Measurements from ENCODE around the gene CBR3.

The CBR3 gene

GRCh38 chr21:36186506-36187399 is 51.9 kb downstream of the CBR3 start:
- DNase-seq, result no peak

GRCh38 chr21:36188081-36188681 is 53.3 kb downstream of the CBR3 start:
- DNase-seq, result no peak

- DNase-seq, result no peak
These were observed 54.1 kb downstream of the CBR3 start for GRCh38 chr21:36188937-36189336.

- DNase-seq, result no peak
These were observed 55.9 kb downstream of the CBR3 start for GRCh38 chr21:36190736-36191135.

- no peak for DNase-seq
These were observed 58.3 kb downstream of the CBR3 start for GRCh38 chr21:36193200-36193599.

GRCh38 chr21:36194024-36194423 is 59.1 kb downstream of the CBR3 start:
- no peak for DNase-seq

GRCh38 chr21:36195613-36196012 is 60.7 kb downstream of the CBR3 start:
- no peak for DNase-seq

Measured in activated CD4-positive, alpha-beta T cell treated with anti-CD3 and anti-CD28 coated beads, Interleukin-10, Interleukin-2, amounts not matched to agents 100 ng/mL and 50 ng/mL, durations not matched to agents 16 hours and 8 hours (primary cell).